Embryonic facial prominence (tissue), 1 donor: ENCODE measurements around the gene IFNAR2.
"Not testable (repeated sequence)": the region's sequence is repeated elsewhere in the genome, so short reads cannot be mapped to it uniquely, and the experiment has no call there.

ENCODE experiments used
- DNase-seq: peaks from one replicate; pipeline ENCODE4 v3.0.0-alpha.2; 2016; ENCODE audit errors: extremely low spot score

IFNAR2 gene

DNA sequence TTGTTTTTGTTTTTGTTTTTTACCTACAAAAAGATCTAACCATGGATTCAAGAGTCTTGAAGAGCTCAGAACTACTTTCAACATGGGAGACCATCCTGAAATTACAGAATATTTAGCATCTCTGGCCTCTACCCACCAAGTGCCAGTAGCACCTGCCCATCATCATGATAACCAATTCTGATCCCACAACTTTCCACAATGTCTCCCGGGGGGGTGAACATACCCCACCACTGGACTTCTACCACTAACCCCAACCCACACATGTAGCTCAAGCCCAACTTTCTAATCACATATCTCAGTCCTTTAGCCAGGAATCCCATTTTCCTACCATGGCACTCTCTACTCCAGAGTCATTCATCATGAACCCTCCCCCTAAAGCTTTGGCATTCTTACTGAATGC, 15.7 kb upstream of the IFNAR2 start:
- DNase-seq = no peak

DNA sequence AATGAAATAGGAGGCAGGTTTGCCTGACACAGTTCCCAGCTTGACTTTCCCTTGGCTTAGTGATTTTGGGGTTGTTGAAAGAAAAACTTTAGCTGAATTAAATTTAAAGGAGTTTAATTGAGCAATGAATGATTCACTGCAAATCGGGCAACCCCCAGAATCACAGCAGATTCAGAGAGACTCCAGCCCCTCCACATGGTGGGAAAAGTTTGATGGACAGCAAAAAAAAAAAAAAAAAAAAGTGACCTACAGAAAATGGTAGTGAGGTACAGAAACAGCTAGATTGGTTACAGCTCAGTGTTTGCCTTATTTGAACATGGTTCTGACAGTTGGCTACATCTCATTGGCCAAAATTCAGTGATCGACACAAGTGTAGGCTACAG, 12.6 kb upstream of the IFNAR2 start:
- no peak for DNase-seq

DNA sequence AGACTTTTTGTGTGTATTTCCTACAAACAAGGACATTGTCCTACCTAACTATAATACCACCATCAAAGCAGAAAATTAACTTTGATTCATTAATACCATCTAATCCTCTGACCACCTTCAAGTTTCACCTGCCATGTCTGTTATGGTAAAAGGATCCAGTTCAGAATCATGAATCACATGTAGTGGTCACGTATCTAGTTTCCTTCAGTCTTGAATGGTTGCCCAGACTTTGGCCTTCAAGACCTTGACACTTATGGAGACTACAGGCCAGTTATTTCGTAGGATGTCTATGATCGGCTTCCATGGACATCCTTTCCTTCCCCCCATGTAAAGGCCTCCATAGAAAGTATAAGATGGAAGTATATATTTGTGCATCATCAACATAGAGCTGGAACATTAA, 10.4 kb upstream of the IFNAR2 start:
- DNase-seq = no peak

DNA sequence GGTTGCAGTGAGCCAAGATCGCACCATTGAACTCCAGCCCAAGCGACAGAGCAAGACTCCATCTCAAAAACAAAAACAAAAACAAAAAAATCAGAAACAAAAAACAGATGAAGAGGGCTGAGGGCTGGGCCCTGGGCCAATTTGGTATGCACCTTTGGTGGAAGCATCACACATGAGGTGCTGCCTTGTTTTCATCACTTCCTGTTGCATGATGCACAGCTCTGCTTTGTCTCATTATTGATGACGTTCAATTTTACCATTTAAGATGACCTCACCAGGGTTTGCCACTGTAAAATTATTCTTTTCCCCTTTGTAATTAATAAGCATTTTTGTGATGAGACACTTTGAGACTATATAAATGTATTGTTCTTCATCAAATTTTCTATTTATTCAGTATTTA, 9.8 kb upstream of the IFNAR2 start:
- no peak for DNase-seq

DNA sequence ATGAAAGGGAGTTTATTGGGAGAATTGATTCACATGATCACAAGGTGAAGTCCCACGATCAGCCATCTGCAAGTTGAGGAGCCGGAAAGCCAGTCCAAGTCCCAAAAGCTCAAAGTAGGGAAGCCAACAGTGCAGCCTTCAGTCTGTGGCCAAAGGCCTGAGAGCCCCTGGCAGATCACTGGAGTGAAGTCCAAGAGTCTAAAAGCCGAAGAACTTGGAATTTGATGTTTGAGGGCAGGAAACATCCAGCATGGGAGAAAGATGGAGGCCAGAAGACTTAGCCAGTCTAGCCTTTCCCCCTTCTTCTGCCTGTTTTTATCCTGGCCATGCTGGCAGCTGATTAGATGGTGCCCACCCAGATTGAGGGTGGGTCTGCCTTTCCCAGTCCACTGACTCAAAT, 4.4 kb upstream of the IFNAR2 start:
- not testable (repeated sequence) for DNase-seq

DNA sequence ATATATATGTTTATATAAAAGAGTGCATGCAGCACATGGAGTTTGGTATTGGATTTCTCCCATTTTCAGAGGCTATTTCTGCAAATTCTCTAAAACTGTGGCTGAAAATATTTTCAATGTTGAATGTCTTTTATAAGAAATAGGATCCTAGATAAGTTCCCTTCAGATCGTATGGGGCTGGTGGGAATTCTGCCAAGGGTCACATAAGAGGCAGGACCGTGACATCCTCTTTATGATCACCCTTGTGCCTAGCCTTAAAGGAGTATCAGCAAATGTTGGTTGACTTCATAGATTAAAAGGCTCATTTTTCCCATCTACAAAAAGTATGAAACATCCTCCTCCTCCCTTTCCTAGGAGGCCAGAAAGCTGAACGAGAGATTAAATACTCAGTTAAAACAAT, 1.3 kb upstream of the IFNAR2 start:
- DNase-seq = no peak

DNA sequence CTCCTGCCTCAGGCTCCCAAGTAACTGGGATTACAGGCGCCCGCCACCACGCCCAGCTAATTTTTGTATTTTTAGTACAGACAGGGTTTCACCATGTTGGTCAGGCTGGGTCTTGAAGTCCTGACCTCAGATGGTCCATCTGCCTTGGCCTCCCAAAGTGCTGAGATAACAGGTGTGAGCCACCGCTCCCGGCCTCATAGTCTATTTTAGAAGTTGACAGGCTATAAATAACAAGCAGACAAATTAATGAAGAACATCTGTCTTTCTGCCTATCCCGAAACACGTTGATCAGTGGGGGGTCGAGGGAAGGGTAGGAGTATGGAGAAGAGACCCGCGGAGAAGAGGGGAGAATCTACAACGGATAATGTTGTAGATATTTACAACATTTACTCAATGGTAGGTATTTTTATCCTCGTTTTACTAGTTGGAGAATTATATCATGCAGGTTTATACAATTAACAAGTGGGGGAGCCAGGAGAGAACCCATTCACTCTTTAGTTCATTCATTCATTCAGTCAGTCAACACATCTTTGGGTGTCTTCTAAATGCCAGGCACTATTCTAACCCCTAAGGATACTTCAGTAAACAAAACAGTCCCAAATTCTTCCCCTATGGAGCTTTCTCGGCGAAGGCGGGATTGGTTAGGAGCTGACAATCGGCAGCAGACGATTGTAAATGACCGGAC, 497 bp upstream of the IFNAR2 start:
- DNase-seq = no peak

DNA sequence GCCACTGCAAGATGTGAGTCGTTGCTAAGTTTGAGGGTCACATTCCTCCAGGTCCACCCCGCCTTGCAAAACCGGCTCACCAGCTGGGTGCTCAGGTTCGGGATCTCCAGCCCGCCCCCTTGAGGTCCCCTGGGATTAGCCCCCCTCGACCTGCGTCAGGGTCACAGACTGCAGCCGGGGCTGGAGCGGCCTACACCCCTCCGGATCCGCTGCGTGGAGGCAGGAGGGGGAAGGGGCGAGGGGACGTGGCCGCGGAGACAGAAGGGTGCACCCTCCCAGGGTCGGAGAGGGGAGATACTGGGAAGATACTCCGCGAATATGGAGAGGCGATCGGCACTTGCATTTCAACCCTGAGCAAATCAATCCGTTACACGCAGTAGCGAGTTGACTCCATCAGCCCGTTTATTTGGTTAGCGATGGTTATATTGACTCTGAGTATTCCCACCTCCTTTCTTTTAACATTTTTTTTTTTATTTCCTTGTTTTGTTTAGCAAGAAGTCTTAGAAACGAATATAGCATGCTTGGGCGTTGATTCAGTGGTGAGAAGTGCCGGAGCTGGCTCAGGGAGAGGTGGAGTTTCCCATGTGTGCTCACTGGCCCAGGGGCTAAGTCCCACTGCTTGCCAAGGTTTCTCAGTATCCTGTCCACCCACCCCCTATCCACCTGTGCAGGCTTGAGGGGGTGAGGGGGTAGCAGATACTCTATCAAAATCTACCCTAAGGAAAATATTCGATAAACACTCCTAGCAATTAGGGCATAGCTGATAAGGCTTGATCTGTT, 997 bp downstream of the IFNAR2 start:
- no peak for DNase-seq

DNA sequence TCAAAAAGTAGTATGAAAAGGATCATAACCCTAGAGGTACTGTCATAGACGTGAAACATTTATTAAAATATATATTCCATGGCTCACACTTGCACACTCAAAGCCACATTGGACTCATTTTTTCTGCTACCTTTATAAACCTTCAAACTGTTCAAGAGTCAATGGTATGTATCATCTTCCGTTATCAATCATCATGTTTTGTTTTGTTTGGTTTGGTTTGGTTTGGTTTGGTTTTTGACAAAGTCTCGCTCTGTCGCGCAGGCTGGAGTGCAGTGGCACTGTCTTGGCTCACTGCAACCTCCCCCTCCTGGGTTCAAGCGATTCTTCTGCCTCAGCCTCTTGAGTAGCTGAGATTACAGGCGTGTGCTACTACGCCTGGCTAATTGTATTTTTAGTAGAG, 1.8 kb downstream of the IFNAR2 start:
- no peak for DNase-seq

DNA sequence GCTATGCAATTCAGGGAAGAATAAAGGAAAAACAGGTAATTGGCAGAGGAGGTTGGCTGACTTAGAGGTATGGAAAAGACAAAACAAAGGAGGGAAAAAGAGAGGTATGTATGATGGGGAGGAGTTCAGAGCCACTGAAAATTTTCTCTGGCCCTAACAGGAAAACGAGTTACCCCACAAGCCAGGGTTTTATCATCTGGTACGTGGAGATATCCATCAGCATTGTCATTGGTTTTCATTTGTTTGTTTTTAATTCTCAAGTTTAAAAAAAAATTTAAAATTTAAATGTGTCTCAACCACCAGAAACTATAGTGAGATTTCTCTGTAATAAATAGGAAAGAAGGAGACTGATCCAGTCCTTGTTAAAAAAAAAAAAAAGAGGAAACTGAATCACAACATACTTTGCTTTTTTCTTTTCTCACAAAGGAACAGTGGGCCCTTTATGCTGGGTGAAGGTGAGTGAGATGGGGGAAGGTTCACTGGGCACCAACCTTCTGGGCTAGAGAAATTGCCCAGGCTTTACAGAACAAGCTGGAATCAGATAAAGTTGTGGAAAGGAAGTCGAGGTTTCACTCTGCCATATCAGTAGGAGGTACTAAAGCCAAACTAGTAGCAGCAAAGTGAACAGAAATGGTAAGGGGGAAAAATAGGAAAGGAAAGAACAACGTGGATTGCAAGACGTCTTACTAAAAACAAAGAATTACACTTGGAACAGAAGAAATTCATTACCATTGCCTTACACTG, 2.7 kb downstream of the IFNAR2 start:
- DNase-seq = no peak

DNA sequence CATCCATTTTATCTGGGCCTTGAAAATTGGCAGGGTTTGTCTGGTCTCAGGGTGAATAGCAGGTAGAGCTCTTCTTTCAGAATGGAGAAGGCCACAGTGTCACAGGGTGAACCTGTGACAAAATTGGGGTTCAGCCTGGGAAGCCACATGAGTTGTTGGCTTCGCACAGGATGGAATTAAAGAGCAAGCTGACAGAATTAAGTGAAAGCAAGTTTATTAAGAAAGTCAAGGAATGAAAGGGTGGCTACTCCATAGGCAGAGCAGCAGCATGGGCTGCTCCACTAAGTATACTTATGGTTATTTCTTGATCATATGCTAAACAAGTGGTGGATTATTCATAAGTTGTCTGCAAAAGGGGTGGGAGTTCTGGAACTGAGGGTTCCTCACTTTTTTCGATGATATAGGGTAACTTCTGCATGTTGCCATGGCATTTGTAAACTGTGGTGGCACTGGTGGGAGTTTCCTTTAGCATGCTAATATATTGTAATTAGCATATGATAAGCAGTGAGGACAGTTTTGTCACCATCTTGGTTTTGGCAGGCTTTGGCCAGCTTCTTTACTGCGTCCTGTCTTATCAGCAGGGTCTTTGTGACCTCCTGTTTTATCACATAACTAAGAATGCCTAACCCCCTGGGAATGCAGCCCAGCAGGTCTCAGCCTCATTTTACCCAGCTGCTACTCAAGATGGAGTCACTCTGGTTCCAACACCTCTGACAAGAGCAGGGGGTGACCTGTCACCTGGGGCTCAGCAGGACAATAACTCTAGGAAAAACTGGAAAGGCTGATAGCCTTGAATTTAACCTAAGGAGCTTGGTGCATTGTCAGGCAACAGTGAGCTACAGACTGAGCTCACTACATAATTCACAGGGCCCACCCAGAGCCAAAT, 5.1 kb downstream of the IFNAR2 start:
- no peak for DNase-seq

DNA sequence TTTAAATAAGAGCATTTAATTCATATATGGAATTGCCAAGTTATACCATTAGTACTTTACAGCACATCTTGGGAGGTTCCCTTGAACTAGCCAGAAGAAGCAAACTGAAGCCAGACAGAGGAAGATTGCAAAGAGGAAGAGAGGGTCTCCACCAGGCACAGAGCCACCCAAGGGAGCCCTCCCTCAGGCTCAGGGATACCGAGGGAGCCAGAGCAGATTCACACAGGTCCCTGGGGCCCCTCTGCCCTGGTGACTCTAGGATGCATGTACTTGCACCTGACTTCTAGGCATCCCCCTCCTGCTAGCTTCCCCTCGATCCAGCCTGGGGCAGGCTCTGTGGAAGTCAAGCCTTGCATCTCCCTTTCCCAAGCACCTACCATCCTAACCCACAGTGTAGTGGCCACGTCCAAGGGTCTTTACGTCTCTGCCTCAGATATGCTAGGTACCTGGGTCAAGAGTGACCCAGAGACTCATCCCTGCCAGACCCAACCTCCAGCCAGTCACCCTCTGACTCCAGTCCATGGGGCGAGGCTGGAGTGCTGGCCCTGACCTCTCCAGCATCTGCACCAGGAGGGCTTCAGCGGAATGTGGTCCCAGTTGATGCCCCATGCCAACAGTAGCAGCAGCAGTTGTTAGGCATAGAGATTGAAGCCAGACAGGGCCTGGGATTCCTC, 6.4 kb downstream of the IFNAR2 start:
- DNase-seq = no peak

DNA sequence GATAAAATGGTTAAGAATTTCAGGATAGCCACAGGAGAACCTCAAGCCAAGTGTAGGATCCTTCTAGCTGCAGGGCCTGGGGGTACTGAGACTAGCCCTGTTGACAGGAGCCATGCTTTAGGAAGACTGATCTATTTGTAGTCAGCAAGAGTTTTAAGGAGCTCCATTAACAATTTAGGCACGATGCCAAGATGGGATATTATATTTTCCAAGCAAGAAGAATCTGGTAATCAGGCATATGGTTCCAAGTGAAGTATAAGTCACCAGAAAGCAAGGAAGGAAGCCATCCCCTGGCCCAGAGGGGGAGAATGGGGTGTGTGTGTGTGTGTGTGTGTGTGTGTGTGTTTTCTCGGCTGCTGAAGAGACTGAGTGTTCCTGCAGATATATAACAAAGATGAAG, 7.0 kb downstream of the IFNAR2 start:
- no peak for DNase-seq

DNA sequence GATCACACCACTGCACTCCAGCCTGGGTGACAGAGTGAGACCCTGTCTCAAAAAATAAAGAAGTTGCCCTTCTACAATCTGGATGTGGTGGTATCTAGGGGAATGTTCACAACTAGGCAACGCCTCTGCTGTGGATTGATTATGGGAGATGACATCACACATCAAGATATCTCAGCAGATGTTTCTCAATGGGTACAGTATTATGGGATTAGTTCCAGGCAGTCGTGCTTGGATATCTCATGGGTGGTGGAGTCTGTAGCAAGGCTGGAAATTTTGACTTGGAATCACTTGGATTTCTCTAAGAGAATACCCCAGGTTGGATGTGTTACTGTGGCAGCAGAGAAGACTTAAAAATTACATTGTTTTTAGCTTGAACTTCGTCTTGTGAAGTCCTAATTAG, 7.7 kb downstream of the IFNAR2 start:
- no peak for DNase-seq

DNA sequence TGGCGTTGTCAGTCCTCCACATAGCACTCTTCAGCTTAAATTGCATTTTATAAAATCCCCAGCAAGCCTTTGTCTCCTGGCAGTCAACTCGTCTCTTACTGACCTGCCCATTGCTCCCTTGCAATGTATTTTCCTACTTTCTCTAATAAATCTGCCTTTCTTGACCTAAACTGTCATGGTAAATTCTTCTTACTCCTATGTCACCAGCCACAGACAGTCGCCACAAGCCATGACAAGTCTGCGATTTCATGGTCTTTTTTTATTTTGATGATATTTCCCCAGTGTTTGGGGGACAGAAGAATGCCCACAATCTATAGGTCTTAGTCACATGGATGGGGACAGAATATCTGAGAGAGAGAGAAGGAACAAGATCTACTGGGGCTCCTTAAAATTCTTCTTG, 8.4 kb downstream of the IFNAR2 start:
- DNase-seq = no peak

DNA sequence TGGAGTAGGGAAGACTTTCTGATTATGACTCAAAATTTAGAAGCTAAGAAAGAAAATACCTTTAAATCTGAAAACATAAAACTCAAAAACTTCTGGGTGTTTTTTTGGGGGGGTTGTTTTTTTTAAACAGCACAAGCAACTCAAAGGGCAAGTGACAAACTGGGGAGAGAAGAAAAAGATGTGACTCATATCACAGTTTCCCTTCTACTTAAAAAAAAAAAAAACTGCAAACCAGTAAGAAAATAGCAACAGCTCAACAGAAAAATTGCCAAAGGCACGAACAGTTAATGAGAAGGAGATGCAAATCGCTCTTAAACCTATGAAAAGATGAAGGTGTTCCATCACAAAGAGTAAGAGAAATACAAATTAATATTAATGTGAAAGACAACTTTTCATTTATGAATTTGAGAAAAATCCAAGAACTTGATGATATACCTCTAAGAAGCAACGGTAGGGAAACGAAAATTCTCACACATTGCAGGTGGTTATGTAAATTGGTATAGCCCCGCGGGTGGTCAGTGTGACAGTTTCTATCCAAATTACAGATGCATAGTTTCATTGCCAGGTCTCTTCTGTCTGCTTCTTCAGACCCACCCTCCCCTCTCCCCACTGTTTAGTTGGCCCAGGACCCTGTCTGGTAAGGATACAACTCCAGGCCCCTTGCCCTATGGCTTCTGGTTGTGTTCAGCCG, 9.0 kb downstream of the IFNAR2 start:
- no peak for DNase-seq

DNA sequence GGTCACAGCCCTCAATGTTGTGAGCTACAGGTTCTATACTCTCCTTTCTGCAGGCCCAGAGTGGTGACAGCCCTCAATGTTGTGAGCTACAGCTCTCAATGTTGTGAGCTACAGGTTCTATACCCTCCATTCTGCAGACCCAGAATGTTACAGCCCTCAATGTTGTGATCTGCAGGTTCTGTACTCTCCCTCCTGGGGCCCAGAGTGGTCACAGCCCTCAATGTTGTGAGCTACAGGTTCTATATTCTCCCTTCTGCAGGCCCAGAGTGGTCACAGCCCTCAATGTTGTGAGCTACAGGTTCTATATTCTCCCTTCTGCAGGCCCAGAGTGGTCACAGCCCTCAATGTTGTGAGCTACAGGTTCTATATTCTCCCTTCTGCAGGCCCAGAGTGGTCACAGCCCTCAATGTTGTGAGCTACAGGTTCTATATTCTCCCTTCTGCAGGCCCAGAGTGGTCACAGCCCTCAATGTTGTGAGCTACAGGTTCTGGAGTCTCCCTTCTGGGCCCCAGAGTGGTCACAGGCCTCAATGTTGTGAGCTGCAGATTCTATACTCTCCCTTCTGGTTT, 9.9 kb downstream of the IFNAR2 start:
- not testable (repeated sequence) for DNase-seq

DNA sequence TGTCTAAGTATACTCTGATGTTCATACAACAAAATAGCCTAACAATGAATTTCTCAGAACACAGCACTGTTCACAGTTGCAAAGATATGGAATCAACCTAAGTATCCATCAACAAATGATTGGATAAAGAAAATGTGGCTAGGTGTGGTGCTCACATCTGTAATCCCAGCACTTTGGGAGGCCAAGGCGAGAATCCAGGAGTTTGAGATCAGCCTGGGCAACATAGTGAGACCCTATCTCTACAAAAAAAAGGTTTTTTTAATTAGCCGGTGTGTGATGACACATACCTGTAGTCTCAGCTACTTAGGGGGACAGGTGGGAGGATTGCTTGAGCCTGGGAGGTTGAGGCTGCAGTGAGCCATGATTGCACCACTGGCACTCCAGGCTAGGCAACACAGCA, 10.7 kb downstream of the IFNAR2 start:
- DNase-seq = no peak

DNA sequence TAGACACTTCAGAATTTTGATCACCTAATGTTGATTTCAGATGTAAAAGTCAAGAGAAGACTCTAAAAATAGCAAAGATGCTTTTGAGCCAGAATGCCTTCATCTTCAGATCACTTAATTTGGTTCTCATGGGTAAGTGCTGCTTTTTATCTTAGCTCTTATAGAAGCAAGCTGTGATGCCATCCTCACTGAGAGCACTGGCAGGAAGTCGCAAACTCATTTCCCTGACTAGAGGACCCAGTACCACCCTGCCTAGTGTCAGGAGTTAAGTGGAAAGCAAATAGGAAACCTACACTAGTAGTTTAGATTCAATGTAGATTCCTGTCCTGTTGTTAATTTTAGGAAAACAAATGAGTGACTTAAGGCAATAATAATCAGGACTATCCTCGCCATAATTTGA, 12.1 kb downstream of the IFNAR2 start:
- no peak for DNase-seq

DNA sequence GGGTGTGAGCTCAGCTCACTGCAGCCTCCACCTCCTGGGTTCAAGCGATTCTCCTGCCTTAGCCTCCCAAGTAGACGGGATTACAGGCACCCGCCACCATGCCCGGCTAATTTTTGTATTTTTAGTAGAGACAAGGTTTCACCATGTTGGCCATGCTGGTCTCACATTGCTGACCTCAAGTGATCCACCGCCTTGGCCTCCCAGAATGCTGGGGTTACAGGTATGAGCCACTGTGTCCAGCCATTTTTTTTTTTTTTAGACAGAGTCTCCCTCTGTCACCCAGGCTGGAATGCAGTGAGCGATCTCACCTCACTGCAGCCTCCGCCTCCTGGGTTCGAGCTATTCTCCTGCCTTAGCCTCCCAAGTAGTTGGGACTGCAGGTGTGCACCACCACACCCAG, 13.1 kb downstream of the IFNAR2 start:
- not testable (repeated sequence) for DNase-seq
